GM18873 (cell line): ENCODE results near the gene PLA2G6.
"Not testable (repeated sequence)": the region's sequence is repeated elsewhere in the genome, so short reads cannot be mapped to it uniquely, and the experiment has no call there.

Source experiments
- ATAC-seq: cut with Tn5 transposase; IDR thresholded peaks from one replicate; pipeline ENCODE4 v1.9.1; 2021; ENCODE audit warnings: mild to moderate bottlenecking, moderate library complexity, moderate number of reproducible peaks; ENCODE audit not compliant: unreplicated experiment, low FRiP score

Gene PLA2G6

GRCh38 chr22:38171927-38172831 is 9.5 kb downstream of the PLA2G6 start:
- no peak for ATAC-seq

- no peak for ATAC-seq
These were observed 11.2 kb downstream of the PLA2G6 start for GRCh38 chr22:38170469-38170868.

- no peak for ATAC-seq
These were observed 12.5 kb downstream of the PLA2G6 start for GRCh38 chr22:38169116-38169515.

GRCh38 chr22:38167988-38168407 is 13.6 kb downstream of the PLA2G6 start:
- ATAC-seq, result no peak

GRCh38 chr22:38165922-38166593 is 15.6 kb downstream of the PLA2G6 start:
- no peak for ATAC-seq

- ATAC-seq, result no peak
These were observed 17.1 kb downstream of the PLA2G6 start for GRCh38 chr22:38164551-38164918.

GRCh38 chr22:38163844-38164550 is 17.6 kb downstream of the PLA2G6 start:
- no peak for ATAC-seq

- no peak for ATAC-seq
These were observed 18.5 kb downstream of the PLA2G6 start for GRCh38 chr22:38162881-38163843.

GRCh38 chr22:38155703-38156102 is 25.9 kb downstream of the PLA2G6 start:
- ATAC-seq, result no peak

GRCh38 chr22:38154563-38154915 is 27.1 kb downstream of the PLA2G6 start:
- not testable (repeated sequence) for ATAC-seq

- ATAC-seq, result no peak
These were observed 27.6 kb downstream of the PLA2G6 start for GRCh38 chr22:38153821-38154562.

- ATAC-seq, result no peak
These were observed 30.5 kb downstream of the PLA2G6 start for GRCh38 chr22:38151126-38151500.

- no peak for ATAC-seq
These were observed 33.4 kb downstream of the PLA2G6 start for GRCh38 chr22:38148245-38148644.

GRCh38 chr22:38146166-38146565 is 35.5 kb downstream of the PLA2G6 start:
- ATAC-seq, result not testable (repeated sequence)

GRCh38 chr22:38144025-38144405 is 37.6 kb downstream of the PLA2G6 start:
- no peak for ATAC-seq

GRCh38 chr22:38142606-38143005 is 39.0 kb downstream of the PLA2G6 start:
- no peak for ATAC-seq

- no peak for ATAC-seq
These were observed 40.2 kb downstream of the PLA2G6 start for GRCh38 chr22:38141217-38141973.

- no peak for ATAC-seq
These were observed 41.7 kb downstream of the PLA2G6 start for GRCh38 chr22:38139901-38140300.

- ATAC-seq, result no peak
These were observed 42.7 kb downstream of the PLA2G6 start for GRCh38 chr22:38138961-38139360.
